HG03103 (cell line): ENCODE measurements around the gene CDPF1.
"Not testable (repeated sequence)": the region's sequence is repeated elsewhere in the genome, so short reads cannot be mapped to it uniquely, and the experiment has no call there.

Experiments used
- ATAC-seq: cut with Tn5 transposase; IDR thresholded peaks from one replicate; pipeline ENCODE4 v1.9.1; 2021; ENCODE audit warnings: low read depth; ENCODE audit not compliant: unreplicated experiment

CDPF1 gene

GRCh38 chr22:46229701-46230100 is 20.4 kb downstream of the CDPF1 start:
- no peak for ATAC-seq

- ATAC-seq: no peak
Observed at GRCh38 chr22:46226577-46226976, 23.5 kb downstream of the CDPF1 start.

DNA sequence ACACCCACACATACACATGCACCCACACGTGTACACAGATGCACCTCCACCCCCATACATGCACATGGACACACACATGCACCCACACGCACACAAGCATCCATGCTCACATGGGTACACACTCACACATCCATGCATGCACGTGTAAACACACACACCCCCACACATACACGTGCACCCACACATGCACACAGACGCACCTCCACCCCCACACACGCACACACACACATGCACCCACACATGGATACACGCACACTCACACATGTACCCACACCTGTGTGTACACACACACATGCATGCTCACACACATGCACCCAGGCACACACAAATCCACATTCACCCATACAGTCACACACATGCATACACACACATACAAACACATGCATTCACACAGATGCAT is 24.5 kb downstream of the CDPF1 start:
- ATAC-seq: no peak

DNA sequence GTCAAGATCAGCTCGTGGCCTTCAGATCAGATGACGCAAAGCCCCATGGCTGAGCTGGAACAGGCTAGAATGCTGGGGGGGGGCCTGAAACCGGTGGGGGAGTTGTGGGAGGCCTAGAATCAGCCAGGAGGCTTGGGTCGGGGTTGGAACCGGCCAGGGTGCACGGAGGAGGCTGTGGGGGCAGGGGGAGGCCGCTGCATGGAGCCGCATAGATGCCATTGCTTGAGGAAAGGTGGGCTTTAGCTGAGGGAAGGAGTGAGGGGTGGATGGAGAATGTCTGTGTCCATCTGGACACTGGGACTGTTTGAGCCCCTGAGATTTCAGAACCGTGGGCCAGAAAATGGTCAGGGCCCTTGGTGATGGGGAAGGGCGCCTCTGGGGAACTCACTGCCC is 25.2 kb downstream of the CDPF1 start:
- no peak for ATAC-seq

GRCh38 chr22:46224044-46224897 is 25.8 kb downstream of the CDPF1 start:
- no peak for ATAC-seq

DNA sequence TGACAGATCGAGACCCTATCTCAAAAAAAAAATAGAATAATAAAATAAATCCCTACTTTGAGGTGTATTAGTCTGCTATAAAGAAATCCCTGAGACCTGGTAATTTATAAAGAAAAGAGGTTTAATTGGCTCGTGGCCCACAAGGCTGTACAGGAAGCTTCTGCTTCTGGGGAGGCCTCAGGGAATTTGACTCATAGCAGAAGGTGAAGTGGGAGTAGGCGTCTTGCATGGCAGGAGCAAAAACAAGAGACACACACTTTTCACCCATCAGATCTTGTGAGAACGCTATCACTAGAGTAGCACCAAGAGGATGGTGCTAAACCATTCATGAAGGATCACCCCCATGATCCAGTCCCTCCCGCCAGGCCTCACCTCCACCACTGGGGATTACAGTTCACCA is 29.2 kb downstream of the CDPF1 start:
- no peak for ATAC-seq

DNA sequence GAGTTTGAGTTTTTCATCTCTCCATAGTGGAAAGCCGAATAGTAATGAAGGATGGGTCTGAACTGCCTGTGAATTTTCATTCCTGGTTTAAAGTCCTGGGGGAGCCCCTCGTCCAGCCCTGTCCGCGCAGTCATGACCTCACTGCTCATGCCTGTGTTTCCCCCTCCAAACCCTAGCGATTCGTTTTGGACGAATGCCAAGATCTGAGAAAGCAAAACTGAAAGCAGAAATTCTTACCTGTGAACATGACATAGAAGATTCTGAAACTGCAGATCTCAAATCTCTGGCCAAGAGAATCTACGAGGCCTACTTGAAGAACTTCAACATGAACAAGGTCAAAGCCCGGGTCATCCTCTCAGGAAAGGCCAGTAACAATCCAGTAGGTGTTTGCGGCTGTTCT is 30.5 kb downstream of the CDPF1 start:
- no peak for ATAC-seq

GRCh38 chr22:46214616-46215015 is 35.5 kb downstream of the CDPF1 start:
- ATAC-seq: no peak

DNA sequence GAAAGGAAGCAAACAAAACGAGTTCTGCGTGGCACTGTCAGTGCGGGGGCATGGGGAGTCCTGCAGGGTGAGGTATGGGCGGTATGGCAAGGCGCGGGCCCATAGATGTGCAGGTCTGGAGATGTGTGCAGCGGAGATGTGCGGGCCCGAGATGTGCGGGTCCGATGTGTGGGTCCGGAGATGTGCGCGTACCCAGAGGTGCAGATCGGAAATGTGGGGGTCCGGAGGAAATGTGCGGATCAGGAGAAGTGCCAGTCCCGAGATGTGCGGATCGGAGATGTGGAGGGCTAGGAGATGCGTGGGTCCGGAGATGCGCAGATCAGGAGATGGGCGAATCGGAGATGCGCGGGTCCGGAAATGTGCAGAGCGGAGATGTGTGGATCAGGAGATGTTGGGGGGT is 35.9 kb downstream of the CDPF1 start:
- ATAC-seq: no peak

GRCh38 chr22:46213052-46213451 is 37.0 kb downstream of the CDPF1 start:
- no peak for ATAC-seq

DNA sequence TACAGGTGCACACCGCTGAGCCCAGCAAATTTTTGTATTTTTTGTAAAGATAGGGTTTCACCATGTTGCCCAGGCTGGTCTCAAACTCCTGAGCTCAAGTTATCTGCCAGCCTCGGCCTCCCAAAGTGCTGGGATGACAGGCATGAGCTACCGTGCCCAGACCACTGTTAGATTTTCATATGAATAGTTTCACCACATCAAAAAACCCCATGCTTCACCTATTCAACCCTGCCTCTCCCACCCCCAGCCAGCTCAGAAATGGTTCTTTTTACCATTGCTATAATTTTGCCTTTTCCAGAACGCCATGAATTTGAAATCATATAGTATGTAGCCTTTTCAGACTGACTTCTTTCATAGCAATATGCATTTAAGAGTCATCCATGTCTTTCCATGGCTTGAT is 37.9 kb downstream of the CDPF1 start:
- no peak for ATAC-seq

DNA sequence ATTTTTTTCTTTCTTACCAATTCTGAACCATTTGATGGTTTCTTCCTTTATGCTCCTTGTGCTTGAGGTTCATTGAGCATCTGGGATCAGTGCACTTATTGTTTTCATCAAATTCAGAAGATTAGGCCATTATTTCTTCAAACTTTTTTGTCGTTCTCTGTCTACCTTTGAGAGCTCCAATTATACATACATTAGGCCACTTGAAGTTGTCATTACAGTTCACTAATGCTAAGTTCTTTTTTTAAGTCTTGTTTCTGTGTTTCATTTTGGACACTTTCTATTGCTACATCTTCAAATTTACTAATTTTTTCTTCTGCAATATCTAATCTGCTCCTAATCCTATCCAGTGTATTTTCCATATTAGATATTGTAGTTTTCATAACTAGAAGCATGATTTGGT is 40.8 kb downstream of the CDPF1 start:
- no peak for ATAC-seq

DNA sequence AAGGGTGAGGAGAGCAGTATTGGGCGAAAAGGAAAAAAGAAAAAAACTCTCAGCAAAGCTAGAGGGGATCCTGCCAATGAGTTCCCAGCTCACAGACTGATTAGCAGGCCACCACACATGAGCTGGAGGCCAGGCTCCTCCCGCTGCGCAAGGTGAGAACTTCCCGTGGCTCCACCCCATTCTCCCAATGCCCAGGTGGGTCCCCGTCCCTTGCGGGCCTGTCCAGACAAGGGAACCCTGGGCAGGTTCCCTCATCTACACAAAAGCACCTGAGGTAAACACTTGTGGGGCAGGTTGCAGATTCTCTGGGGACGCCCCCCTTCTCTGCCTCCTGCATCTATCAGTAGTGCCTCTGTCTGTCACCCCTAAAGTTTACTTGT is 46.5 kb downstream of the CDPF1 start:
- no peak for ATAC-seq

- ATAC-seq: no peak
Observed at GRCh38 chr22:46202897-46203600, 47.0 kb downstream of the CDPF1 start.

DNA sequence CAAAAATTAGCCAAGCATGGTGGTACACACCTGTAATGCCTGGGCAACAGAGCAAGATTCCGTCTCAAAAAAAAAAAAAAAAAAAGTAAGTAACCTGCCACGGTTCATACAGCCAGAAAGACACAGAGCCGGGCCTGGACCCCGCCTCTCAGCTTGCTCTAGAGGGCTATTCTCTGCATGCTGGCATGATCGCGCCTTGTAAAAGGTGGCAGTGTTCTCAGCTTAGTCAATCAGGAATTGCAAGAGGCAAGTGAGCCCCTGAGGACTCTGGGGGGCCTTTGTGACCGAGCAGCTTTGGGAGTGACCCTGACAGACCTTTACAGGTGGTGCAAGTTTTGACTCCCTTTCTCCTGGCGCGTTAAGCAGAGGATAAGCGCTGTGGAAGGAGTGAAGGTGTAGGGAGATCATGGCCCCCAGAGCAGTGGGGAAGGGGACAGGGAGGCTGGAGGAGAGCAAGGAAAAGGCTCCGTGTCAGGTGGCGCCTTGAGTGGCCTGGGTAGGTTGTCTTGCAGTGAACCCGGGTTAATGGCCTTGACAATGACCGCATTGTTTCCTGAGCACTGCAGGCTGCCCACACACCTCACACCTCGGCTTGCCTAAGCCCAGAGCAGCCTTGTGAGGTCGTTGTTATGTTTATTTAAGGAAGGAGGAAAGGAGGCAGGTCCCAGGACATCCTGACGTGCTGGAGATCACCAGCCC is 48.9 kb downstream of the CDPF1 start:
- ATAC-seq: no peak

GRCh38 chr22:46198806-46199205 is 51.3 kb downstream of the CDPF1 start:
- ATAC-seq: not testable (repeated sequence)

DNA sequence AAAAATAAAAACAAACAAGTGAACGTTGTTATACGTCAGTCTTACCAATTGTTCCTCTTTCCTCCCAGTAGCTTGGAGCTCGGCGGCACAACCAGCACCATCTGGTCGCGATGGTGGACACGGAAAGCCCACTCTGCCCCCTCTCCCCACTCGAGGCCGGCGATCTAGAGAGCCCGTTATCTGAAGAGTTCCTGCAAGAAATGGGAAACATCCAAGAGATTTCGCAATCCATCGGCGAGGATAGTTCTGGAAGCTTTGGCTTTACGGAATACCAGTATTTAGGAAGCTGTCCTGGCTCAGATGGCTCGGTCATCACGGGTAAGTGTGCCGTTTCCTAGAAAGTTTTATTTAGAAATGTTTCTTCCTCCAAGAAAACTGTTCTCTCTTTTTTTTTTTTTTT is 51.8 kb downstream of the CDPF1 start:
- ATAC-seq: no peak

DNA sequence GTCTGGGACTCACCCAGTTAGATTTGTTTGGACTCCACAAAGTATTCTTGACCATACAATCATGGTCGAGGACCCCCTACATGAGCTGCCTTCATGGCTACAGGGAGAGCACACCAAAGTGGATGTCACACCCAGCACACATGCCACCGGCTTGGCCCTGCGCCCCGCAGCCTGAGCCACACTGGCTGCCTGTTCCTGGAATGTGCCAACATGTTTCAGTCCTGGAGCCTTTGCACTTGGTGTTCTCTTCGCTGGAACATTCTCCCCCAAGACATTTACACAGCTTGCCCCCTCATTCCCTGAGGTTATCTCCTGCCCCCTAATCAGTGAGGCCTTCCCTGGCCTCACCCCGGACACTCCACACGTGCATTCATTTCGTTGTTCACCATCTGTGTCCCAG is 53.8 kb downstream of the CDPF1 start:
- no peak for ATAC-seq

DNA sequence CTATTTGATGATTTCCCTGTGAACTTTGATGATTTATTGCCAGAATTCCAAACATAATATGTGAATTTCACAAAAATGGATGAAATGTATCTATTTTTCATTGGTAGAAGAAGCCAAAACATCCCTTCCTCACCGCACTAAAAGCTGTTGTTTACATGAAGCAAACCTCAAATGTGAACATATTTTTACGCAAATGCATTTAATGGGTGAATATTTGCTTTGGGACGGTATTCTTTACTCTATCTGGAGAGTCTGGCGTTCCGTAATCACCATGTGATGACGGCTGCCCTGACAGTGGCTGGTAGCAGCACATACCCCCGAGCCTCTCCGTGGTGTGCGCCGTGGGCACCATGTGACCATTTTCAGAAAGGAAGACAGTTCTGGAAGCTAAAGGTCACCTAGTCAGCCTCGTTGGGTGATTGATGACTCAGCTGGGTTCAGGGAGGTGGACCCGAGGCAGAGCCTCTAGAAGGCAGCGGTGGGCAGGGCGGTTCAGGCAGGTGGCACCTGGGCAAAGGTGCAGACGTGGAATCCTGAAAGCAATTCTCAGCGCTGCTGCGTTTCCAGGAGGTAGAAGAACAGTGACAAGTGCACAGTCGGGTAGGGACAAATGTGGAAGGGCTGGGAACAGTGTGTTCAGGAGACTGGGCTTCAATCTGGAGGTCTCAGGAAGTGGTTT is 54.5 kb downstream of the CDPF1 start:
- no peak for ATAC-seq
